Neural cell (in vitro differentiated cells): ENCODE results near the gene TMEM117.

ENCODE experiments used
- CTCF ChIP-seq: fragments of 450-650 bp; IDR thresholded peaks from 2 replicates; pipeline ENCODE4 v1.5.1; 2014; ENCODE audit warnings: antibody characterized with exemption, mild to moderate bottlenecking, moderate library complexity; ENCODE audit not compliant: poor library complexity, severe bottlenecking
- EP300 ChIP-seq: fragments of 450-650 bp; conservative IDR thresholded peaks from 2 replicates; pipeline ENCODE4 v1.6.1; 2014; ENCODE audit warnings: antibody characterized with exemption, mild to moderate bottlenecking, moderate library complexity; ENCODE audit not compliant: poor library complexity, severe bottlenecking
- EZH2 ChIP-seq: fragments of 200-600, 300-800 bp; shearing (Covaris generic), sonication (generic); IDR thresholded peaks from 2 replicates; pipeline ENCODE4 v1.6.1; 2014; ENCODE audit warnings: antibody characterized with exemption, low read length, borderline replicate concordance, mild to moderate bottlenecking; ENCODE audit not compliant: insufficient read depth, poor library complexity, severe bottlenecking
- MXI1 ChIP-seq: fragments of 450-650 bp; conservative IDR thresholded peaks from 2 replicates; pipeline ENCODE4 v1.6.1; 2014; ENCODE audit warnings: antibody characterized with exemption, mild to moderate bottlenecking; ENCODE audit not compliant: poor library complexity, severe bottlenecking
- POLR2AphosphoS5 ChIP-seq: IDR thresholded peaks from 2 replicates; pipeline ENCODE4 v1.6.1; 2012
- RAD21 ChIP-seq: fragments of 450-650 bp; conservative IDR thresholded peaks from 2 replicates; pipeline ENCODE4 v1.6.1; 2014; ENCODE audit warnings: antibody characterized with exemption, mild to moderate bottlenecking, moderate library complexity
- REST ChIP-seq: IDR thresholded peaks from 2 replicates; pipeline ENCODE4 v1.6.1; 2012; ENCODE audit warnings: borderline replicate concordance
- SMC3 ChIP-seq: fragments of 450-650 bp; conservative IDR thresholded peaks from 2 replicates; pipeline ENCODE4 v1.6.1; 2014; ENCODE audit warnings: antibody characterized with exemption, mild to moderate bottlenecking, moderate library complexity; ENCODE audit not compliant: poor library complexity
- TAF1 ChIP-seq: IDR thresholded peaks from 2 replicates; pipeline ENCODE4 v1.6.1; 2012; ENCODE audit warnings: low read depth

DNA sequence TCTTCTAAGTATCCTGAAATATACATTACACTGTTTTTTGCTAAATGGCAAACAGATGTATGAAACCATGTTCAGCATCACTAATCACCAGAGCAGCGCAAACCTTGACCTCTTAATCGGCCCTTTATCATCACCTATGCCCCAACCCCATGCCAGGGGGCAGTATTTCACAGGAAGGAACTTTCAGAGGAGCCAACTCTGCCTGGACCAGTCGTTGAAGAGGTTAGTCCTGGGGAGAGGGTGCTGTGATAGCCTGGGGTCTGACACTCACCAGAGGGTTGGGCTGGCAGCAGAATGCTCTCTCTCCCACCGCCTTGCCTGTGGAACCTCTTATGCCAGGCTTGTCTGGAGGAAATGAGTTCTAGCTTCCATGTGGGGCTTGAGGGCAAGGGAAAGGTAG lies 411.7 kb downstream of the TMEM117 start:
- no peak for TF ChIP-seq REST
- TF ChIP-seq CTCF = peak; percentile 20
- no peak for TF ChIP-seq MXI1
- TF ChIP-seq TAF1 = no peak
- no peak for TF ChIP-seq EP300
- no peak for TF ChIP-seq POLR2AphosphoS5
- TF ChIP-seq RAD21 = no peak
- no peak for TF ChIP-seq EZH2
- no peak for TF ChIP-seq SMC3
